NB4 (cell line): ENCODE results near the gene GMPPB.
"Not testable (repeated sequence)": the region's sequence is repeated elsewhere in the genome, so short reads cannot be mapped to it uniquely, and the experiment has no call there.

Source experiments
- DNase-seq: peaks from one replicate; pipeline ENCODE4 v3.0.0; 2010; ENCODE audit warnings: low read depth
- H3K4me3 ChIP-seq: one replicate; pipeline ENCODE4 v1.5.1; 2011; ENCODE audit warnings: mild to moderate bottlenecking, low read depth, low read length, moderate library complexity
- CTCF ChIP-seq: IDR thresholded peaks from one replicate; pipeline ENCODE4 v1.5.1; 2012; ENCODE audit warnings: low read depth, low read length
- MAX ChIP-seq: IDR thresholded peaks from 2 replicates; pipeline ENCODE4 v1.6.1; 2011; ENCODE audit warnings: low read depth, low read length
- MYC ChIP-seq: IDR thresholded peaks from 2 replicates; pipeline ENCODE4 v1.6.1; 2011; ENCODE audit warnings: low read depth, low read length
- POLR2A ChIP-seq: IDR thresholded peaks from 2 replicates; pipeline ENCODE4 v1.6.1; 2011; ENCODE audit warnings: mild to moderate bottlenecking; ENCODE audit not compliant: insufficient read length; ENCODE audit errors: extremely low read depth

GMPPB gene

GRCh38 chr3:49690856-49691255, 32.9 kb downstream of the GMPPB start:
- H3K4me3 ChIP-seq, result peak overlapping the region; percentile 16
- DNase-seq, result not testable (repeated sequence)

GRCh38 chr3:49689908-49690624, 33.7 kb downstream of the GMPPB start:
- not testable (repeated sequence) for DNase-seq
- H3K4me3 ChIP-seq, result peak overlapping the region; percentile 78

GRCh38 chr3:49689046-49689907, 34.5 kb downstream of the GMPPB start, which contains the start of the genes MST1 and RNF123:
Gene MST1, minus strand, starts transcription at chr3:49689474. Its CDS starts 783 bp downstream, at chr3:49688691.
Gene RNF123, plus strand, starts transcription at chr3:49689557. Its CDS starts 1,609 bp downstream, at chr3:49691166.
- peak; percentile 93 for DNase-seq
- H3K4me3 ChIP-seq, result peak within 1 kb of the TSS; percentile 78
- TF ChIP-seq MAX (peak; percentile 47; the same call in 1 of the 2 replicates), MYC (peak; percentile 67), CTCF (peak; percentile 26), POLR2A (peak; percentile 45)

- peak overlapping the region; percentile 78 for H3K4me3 ChIP-seq
- peak; percentile 82 for DNase-seq
- TF ChIP-seq POLR2A, result peak; percentile 43
These were observed 35.3 kb downstream of the GMPPB start for GRCh38 chr3:49688338-49689045.

- not testable (repeated sequence) for DNase-seq, H3K4me3 ChIP-seq
These were observed 36.3 kb downstream of the GMPPB start for GRCh38 chr3:49687424-49687795.

- H3K4me3 ChIP-seq, DNase-seq: not testable (repeated sequence)
These were observed 36.9 kb downstream of the GMPPB start for GRCh38 chr3:49686769-49687423.

- not testable (repeated sequence) for DNase-seq, H3K4me3 ChIP-seq
These were observed 37.4 kb downstream of the GMPPB start for GRCh38 chr3:49686346-49686745.

- not testable (repeated sequence) for DNase-seq, H3K4me3 ChIP-seq
These were observed 37.9 kb downstream of the GMPPB start for GRCh38 chr3:49685846-49686245.

- not testable (repeated sequence) for H3K4me3 ChIP-seq, DNase-seq
These were observed 38.6 kb downstream of the GMPPB start for GRCh38 chr3:49685103-49685502.

- H3K4me3 ChIP-seq, DNase-seq: not testable (repeated sequence)
These were observed 39.3 kb downstream of the GMPPB start for GRCh38 chr3:49684453-49684852.

- no peak for DNase-seq
- H3K4me3 ChIP-seq, result no peak overlapping the region
- TF ChIP-seq MYC (no peak), MAX (no peak), CTCF (no peak), POLR2A (no peak)
These were observed 40.6 kb downstream of the GMPPB start for GRCh38 chr3:49683162-49683561.
